ENCODE data around the gene SDR39U1. TPM values are rescaled to one million over a fixed set of nuclear protein-coding genes. Genes with fewer than 3 reads are reported as not detected.
"Not testable (repeated sequence)": the region's sequence is repeated elsewhere in the genome, so short reads cannot be mapped to it uniquely, and the experiment has no call there.

SDR39U1 gene
- total RNA-seq, 1 experiment from 2014 or later = 56.7 TPM

GRCh38 chr14:24458736-24459135 is 16.2 kb upstream of the SDR39U1 start:
- peaks cover 10% of the 10 kb centered on the region for H3K27me3 Mint-ChIP-seq (ENCODE audit: low read depth)
- H3K36me3 Mint-ChIP-seq = peaks cover 12% of the 10 kb centered on the region
- no peak overlapping the region for H3K27ac Mint-ChIP-seq
- no peak for ATAC-seq
- DNase-seq (ENCODE audit: low spot score) = no peak
- no peak for TF ChIP-seq SMAD3 (CRISPR knock-in tag; IDR thresholded peaks at IDR 0.05; ENCODE audit: borderline replicate concordance)
- TF ChIP-seq GTF2I (CRISPR knock-in tag; conservative IDR thresholded peaks at IDR 0.05) = no peak
- no peak for TF ChIP-seq ZNF138 (CRISPR knock-in tag; conservative IDR thresholded peaks at IDR 0.05)
- TF ChIP-seq NFATC4 (CRISPR knock-in tag; IDR thresholded peaks at IDR 0.05) = no peak
- TF ChIP-seq ATF6 (CRISPR knock-in tag; IDR thresholded peaks at IDR 0.05) = no peak
- no peaks in the 10 kb centered on the region for H3K4me1 Mint-ChIP-seq
- ChIA-PET CTCF (interaction anchor here (0.6 to 0.8 kb wide), 2 partner anchors 22 to 131 kb away, joined by 3 to 4 read pairs; no protein-coding TSS in a partner anchor), POLR2A (no interaction called here)
- peaks cover 31% of the 10 kb centered on the region for H3K9me3 Mint-ChIP-seq
- no peak overlapping the region for H3K4me3 Mint-ChIP-seq

- H3K4me3 Mint-ChIP-seq = no peak overlapping the region
- H3K36me3 Mint-ChIP-seq = peaks cover 28% of the 10 kb centered on the region
- CTCF ChIA-PET = no interaction called here
- H3K4me1 Mint-ChIP-seq = no peaks in the 10 kb centered on the region
- H3K27me3 Mint-ChIP-seq (ENCODE audit: low read depth) = peaks cover 10% of the 10 kb centered on the region
- DNase-seq (ENCODE audit: low spot score) (no peak), ATAC-seq (no peak)
- peaks cover 45% of the 10 kb centered on the region for H3K9me3 Mint-ChIP-seq
- POLR2A ChIA-PET = no interaction called here
- H3K27ac Mint-ChIP-seq = no peak overlapping the region
- TF ChIP-seq, protein P1, sequence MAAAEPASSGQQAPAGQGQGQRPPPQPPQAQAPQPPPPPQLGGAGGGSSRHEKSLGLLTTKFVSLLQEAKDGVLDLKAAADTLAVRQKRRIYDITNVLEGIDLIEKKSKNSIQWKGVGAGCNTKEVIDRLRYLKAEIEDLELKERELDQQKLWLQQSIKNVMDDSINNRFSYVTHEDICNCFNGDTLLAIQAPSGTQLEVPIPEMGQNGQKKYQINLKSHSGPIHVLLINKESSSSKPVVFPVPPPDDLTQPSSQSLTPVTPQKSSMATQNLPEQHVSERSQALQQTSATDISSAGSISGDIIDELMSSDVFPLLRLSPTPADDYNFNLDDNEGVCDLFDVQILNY (CRISPR knock-in tag; IDR thresholded peaks at IDR 0.05) = no peak
- TF ChIP-seq IRF2 (CRISPR knock-in tag; IDR thresholded peaks at IDR 0.05; ENCODE audit: borderline replicate concordance, low read depth) = no peak
These were observed 14.4 kb upstream of the SDR39U1 start for GRCh38 chr14:24456980-24457379.

- POLR2A ChIA-PET, H3K4me1 Mint-ChIP-seq: not testable (repeated sequence)
- CTCF ChIA-PET = interaction anchor here (0.6 kb wide), 1 partner anchor 514 kb away, joined by 5 read pairs; no protein-coding TSS in a partner anchor
These were observed 8.3 kb upstream of the SDR39U1 start for GRCh38 chr14:24450828-24451227.

DNA sequence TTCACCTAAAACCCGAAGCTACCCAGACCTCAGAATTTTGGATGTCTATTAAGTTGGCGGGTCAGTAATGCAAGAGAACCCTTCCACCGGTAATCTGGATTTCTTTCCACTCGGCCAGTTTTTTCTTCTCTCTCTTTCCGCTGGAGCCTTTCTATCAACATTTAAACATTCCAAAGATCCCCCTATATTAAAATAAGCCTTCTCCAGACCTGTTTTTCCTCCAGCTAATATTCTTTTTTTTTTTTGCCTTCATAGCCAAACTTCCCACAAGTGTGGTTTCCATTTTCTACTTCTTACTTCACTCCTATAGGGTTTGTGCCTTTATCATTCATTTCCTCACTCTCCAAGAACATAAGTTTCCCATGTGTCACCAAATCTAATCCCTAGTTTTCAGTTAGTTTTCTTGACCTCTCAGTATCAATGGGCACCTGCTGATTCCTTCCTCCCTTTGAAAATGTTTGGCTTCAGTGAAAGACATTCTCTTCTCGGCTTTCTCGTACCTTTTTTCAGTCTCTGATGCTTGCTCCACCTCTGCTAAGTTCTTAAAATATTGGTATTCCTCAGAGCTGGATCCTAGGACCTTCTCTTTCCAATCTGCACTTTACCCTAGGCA is 583 bp upstream of the SDR39U1 start:
- ChIA-PET POLR2A (interaction anchor here (0.6 to 0.7 kb wide), 2 partner anchors 10 to 37 kb away, joined by 3 read pairs; no protein-coding TSS in a partner anchor), CTCF (interaction anchor here (1.2 to 2.2 kb wide), 4 partner anchors 11 to 201 kb away, joined by 3 to 15 read pairs (median 8); partner anchors contain the start of gene TINF2)
- Mint-ChIP-seq H3K4me3 (peak overlapping the region; percentile 88), H3K27ac (peak overlapping the region; percentile 99), H3K4me1 (peaks cover 10% of the 10 kb centered on the region), H3K27me3 (ENCODE audit: low read depth) (no peaks in the 10 kb centered on the region), H3K36me3 (peaks cover 21% of the 10 kb centered on the region), H3K9me3 (peaks cover 3% of the 10 kb centered on the region; the same call in 1 of the 2 replicates)
- DNase-seq (ENCODE audit: low spot score) = no peak
- no peak for TF ChIP-seq FOXP1 (CRISPR knock-in tag; IDR thresholded peaks at IDR 0.05; ENCODE audit: borderline replicate concordance)
- ATAC-seq = no peak

More at GRCh38 chr14:24450828-24451227, 8.3 kb upstream of the SDR39U1 start:
- not testable (repeated sequence) for H3K27me3 Mint-ChIP-seq (ENCODE audit: low read depth); H3K27ac Mint-ChIP-seq; DNase-seq (ENCODE audit: low spot score); H3K4me3 Mint-ChIP-seq; ATAC-seq
- Mint-ChIP-seq H3K9me3 (peaks cover 44% of the 10 kb centered on the region), H3K36me3 (peaks cover 28% of the 10 kb centered on the region)

GRCh38 chr14:24441904-24442239 is 704 bp downstream of the SDR39U1 start:
- Mint-ChIP-seq H3K4me3 (peak overlapping the region; percentile 88), H3K27me3 (ENCODE audit: low read depth) (no peaks in the 10 kb centered on the region), H3K27ac (peak overlapping the region; percentile 99), H3K9me3 (peaks cover 3% of the 10 kb centered on the region; the same call in 1 of the 2 replicates), H3K36me3 (peaks cover 27% of the 10 kb centered on the region), H3K4me1 (peaks cover 10% of the 10 kb centered on the region)
- TF ChIP-seq, protein P2, sequence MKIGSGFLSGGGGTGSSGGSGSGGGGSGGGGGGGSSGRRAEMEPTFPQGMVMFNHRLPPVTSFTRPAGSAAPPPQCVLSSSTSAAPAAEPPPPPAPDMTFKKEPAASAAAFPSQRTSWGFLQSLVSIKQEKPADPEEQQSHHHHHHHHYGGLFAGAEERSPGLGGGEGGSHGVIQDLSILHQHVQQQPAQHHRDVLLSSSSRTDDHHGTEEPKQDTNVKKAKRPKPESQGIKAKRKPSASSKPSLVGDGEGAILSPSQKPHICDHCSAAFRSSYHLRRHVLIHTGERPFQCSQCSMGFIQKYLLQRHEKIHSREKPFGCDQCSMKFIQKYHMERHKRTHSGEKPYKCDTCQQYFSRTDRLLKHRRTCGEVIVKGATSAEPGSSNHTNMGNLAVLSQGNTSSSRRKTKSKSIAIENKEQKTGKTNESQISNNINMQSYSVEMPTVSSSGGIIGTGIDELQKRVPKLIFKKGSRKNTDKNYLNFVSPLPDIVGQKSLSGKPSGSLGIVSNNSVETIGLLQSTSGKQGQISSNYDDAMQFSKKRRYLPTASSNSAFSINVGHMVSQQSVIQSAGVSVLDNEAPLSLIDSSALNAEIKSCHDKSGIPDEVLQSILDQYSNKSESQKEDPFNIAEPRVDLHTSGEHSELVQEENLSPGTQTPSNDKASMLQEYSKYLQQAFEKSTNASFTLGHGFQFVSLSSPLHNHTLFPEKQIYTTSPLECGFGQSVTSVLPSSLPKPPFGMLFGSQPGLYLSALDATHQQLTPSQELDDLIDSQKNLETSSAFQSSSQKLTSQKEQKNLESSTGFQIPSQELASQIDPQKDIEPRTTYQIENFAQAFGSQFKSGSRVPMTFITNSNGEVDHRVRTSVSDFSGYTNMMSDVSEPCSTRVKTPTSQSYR (CRISPR knock-in tag; IDR thresholded peaks at IDR 0.05) = 0 out of 2 replicates have a peak, but pooled peaks have one; percentile 10
- 0 out of 2 replicates have a peak, but pooled peaks have one; percentile 62 for TF ChIP-seq EMX1 (CRISPR knock-in tag; IDR thresholded peaks at IDR 0.05)
- TF ChIP-seq, protein P3, sequence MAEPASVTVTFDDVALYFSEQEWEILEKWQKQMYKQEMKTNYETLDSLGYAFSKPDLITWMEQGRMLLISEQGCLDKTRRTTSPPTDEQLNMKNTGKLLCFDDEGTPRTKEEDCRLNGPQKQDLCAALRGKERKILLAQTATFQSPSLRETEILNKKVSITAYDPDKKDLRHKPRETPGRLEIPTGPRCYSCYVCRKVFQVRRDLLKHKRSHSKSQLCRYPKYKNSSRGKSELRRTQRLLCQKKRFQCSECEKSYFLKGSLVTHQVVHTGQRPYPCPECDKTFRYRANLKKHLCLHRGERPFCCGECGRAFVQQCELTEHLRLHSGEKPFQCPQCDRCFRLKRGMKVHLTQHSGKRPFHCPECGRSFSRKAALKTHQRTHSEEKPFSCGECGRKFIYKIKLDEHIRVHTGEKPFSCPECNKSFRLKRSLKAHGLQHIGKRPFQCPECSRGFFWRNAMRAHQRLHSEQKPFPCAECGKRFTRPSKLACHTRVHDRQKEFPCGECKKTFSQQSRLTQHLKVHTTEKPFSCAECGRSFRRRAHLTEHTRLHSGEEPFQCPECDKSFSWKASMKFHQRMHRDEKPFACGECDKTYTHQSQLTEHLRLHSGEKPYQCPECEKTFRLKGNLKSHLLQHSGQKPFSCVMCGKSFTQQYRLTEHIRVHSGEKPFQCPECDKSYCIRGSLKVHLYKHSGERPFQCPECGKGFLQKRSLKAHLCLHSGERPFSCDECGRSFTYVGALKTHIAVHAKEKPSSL (CRISPR knock-in tag; conservative IDR thresholded peaks at IDR 0.05) = no peak
- ChIA-PET CTCF (interaction anchor here (0.7 to 3.6 kb wide), 12 partner anchors 11 to 226 kb away, joined by 3 to 60 read pairs (median 6); partner anchors contain the start of genes CBLN3, CIDEB, KHNYN and LTB4R), POLR2A (interaction anchor here (0.7 to 1.6 kb wide), 5 partner anchors 11 to 109 kb away, joined by 3 to 15 read pairs (median 3); partner anchors contain the start of gene NYNRIN)
- ATAC-seq = peak; percentile 12
- no peak for DNase-seq (ENCODE audit: low spot score)

All from WTC11 (cell line).